Gastrocnemius medialis (tissue), 4 donors: ENCODE data around the gene PAX5. TPM values are rescaled to one million over a fixed set of nuclear protein-coding genes. Genes with fewer than 3 reads are reported as not detected.

Experiments used
- ATAC-seq, 2 donors: fragments of 150-250 bp; one replicate each; pipeline ENCODE4 v1.9.1; 2016
- DNase-seq, 2 donors: peaks; one replicate each; pipeline ENCODE4 v3.0.0-alpha.2; 2019
- H3K27ac ChIP-seq, 4 donors: fragments of 200-600 bp; sonication (generic); 1 replicate in 1 of 4; 2 replicates in 3 of 4; pipeline ENCODE4 v1.5.1; 2016 to 2018; ENCODE audit warnings: mild to moderate bottlenecking in 2 of 4, moderate library complexity in 1 of 4
- H3K27me3 ChIP-seq, 3 donors: fragments of 200-600 bp; sonication (generic) in 2 of 3; 1 replicate in 1 of 3; 2 replicates in 2 of 3; pipeline versions ENCODE4 v1.5.1 to v1.6.0; 2016 to 2019; ENCODE audit warnings: mild to moderate bottlenecking in 1 of 3, moderate library complexity in 1 of 3
- H3K36me3 ChIP-seq, 2 donors: fragments of 200-600 bp; sonication (generic) in 1 of 2; one replicate each; pipeline ENCODE4 v1.5.1; 2017 to 2018
- H3K4me1 ChIP-seq, 2 donors: fragments of 200-600 bp; sonication (generic) in 1 of 2; one replicate each; pipeline ENCODE4 v1.5.1; 2016 to 2017; ENCODE audit warnings: mild to moderate bottlenecking in 2 of 2
- H3K4me3 ChIP-seq, 4 donors: fragments of 200-600 bp; sonication (generic) in 3 of 4; 1 replicate in 1 of 4; 2 replicates in 3 of 4; pipeline ENCODE4 v1.5.1; 2016 to 2019; ENCODE audit warnings: mild to moderate bottlenecking in 2 of 4
- H3K9me3 ChIP-seq, 3 donors: fragments of 200-600 bp; sonication (generic) in 2 of 3; 1 replicate in 1 of 3; 2 replicates in 2 of 3; pipeline ENCODE4 v1.5.1; 2016 to 2019
- POLR2A ChIP-seq, 2 donors: fragments of 450-650 bp; IDR thresholded peaks; one replicate each; pipeline ENCODE4 v1.6.1; 2017; ENCODE audit warnings: antibody characterized with exemption in 2 of 2, mild to moderate bottlenecking in 2 of 2, moderate library complexity in 2 of 2
- in situ Hi-C, 4 donors: fragments of 200-750 bp; cut with MboI; loops; one replicate each; pipeline versions ENCODE4 v1.15.0 to v1.8.0; 2017; ENCODE audit warnings: low sequenced_read_pairs in 4 of 4
- intact Hi-C: fragments of 100-400 bp; cut with DNase I; formaldehyde crosslinking; loops from one replicate; pipeline ENCODE4 v1.15.1; 2023; ENCODE audit warnings: low total_unique reads
- total RNA-seq, 4 donors: library from RNA; depleted of rRNA; stranded (reverse); fragments of >200 nt; gene quantifications; one replicate each; pipeline versions ENCODE4 v1.1.0 to v1.2.3, GENCODE V29; 2016
- TF ChIP-seq, protein P1 (sequence below), 5 experiments: fragments of 450-650 bp in 3 of 5; fragments of 200-600 bp in 2 of 5; sonication (generic) in 2 of 5; IDR thresholded peaks in 4 of 5; conservative IDR thresholded peaks in 1 of 5; 1 replicate in 4 of 5; 2 replicates in 1 of 5; pipeline ENCODE4 v1.5.1; 2016 to 2019; ENCODE audit warnings: antibody characterized with exemption in 5 of 5, mild to moderate bottlenecking in 3 of 5, moderate library complexity in 3 of 5

Gene PAX5
- total RNA-seq, 4 donors from 2014 or later = 0.19 TPM; not detected in 3

DNA sequence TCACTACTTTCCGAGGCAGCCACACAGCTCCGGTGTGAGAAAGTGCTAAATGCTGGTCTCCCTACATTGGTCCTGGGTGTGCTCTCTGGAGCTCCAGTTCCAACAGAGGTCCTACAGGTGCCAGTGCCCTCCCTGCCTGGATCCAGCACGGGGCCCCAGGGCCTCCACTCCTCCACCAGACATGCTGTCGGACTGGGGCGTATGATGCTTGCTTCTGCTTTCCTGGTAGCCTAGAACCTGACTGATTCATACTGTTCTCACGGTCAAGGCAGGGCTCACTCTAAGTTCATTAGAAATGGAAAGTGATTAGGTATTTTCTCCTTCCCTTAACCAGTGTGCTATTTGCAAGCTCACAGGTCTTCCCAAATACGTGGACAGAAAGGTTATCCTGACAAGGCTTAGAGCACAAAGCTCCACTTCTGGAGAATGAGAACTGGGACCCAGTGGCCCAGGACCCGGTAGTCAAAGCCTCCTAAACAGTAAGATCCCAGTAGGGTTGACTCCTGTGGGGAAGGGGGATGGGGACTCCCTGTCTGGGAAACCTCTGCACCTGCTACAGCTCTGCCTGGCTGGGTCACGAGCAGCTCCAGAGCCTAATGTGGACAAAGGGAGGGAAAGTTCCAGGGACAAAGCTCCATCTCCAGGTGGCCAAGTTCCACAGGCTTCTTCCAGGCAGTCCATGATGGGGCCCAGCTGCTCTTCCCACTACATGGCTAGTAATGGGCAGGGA, 98.1 kb downstream of the PAX5 start:
- intact Hi-C loops (no loop called here), in situ Hi-C loops (no loop called here)
- TF ChIP-seq, protein P1, sequence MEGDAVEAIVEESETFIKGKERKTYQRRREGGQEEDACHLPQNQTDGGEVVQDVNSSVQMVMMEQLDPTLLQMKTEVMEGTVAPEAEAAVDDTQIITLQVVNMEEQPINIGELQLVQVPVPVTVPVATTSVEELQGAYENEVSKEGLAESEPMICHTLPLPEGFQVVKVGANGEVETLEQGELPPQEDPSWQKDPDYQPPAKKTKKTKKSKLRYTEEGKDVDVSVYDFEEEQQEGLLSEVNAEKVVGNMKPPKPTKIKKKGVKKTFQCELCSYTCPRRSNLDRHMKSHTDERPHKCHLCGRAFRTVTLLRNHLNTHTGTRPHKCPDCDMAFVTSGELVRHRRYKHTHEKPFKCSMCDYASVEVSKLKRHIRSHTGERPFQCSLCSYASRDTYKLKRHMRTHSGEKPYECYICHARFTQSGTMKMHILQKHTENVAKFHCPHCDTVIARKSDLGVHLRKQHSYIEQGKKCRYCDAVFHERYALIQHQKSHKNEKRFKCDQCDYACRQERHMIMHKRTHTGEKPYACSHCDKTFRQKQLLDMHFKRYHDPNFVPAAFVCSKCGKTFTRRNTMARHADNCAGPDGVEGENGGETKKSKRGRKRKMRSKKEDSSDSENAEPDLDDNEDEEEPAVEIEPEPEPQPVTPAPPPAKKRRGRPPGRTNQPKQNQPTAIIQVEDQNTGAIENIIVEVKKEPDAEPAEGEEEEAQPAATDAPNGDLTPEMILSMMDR (IDR thresholded peaks at IDR 0.05 in 4 of 5, conservative IDR thresholded peaks at IDR 0.05 in 1 of 5) = no peak
- TF ChIP-seq POLR2A (IDR thresholded peaks at IDR 0.05) = no peak
- Histone ChIP-seq H3K4me3 (no peak overlapping the region), H3K4me1 (no peaks in the 10 kb centered on the region), H3K36me3 (no peaks in the 10 kb centered on the region), H3K9me3 (no peaks in the 10 kb centered on the region), H3K27me3 (peaks cover 0 to 4% (median 0%) of the 10 kb centered on the region in 3 donors), H3K27ac (no peak overlapping the region)
- ATAC-seq = no peak
- DNase-seq = no peak

GRCh38 chr9:36935332-36935731, 98.7 kb downstream of the PAX5 start:
- Histone ChIP-seq H3K36me3 (no peaks in the 10 kb centered on the region), H3K9me3 (no peaks in the 10 kb centered on the region), H3K4me3 (no peak overlapping the region), H3K27ac (no peak overlapping the region), H3K4me1 (no peaks in the 10 kb centered on the region), H3K27me3 (peaks cover 0 to 4% (median 0%) of the 10 kb centered on the region in 3 donors)
- ATAC-seq (no peak), DNase-seq (no peak)
- in situ Hi-C loops (no loop called here), intact Hi-C loops (no loop called here)
- no peak for TF ChIP-seq POLR2A (IDR thresholded peaks at IDR 0.05)
- TF ChIP-seq, protein P1 (IDR thresholded peaks at IDR 0.05 in 4 of 5, conservative IDR thresholded peaks at IDR 0.05 in 1 of 5) = no peak

DNA sequence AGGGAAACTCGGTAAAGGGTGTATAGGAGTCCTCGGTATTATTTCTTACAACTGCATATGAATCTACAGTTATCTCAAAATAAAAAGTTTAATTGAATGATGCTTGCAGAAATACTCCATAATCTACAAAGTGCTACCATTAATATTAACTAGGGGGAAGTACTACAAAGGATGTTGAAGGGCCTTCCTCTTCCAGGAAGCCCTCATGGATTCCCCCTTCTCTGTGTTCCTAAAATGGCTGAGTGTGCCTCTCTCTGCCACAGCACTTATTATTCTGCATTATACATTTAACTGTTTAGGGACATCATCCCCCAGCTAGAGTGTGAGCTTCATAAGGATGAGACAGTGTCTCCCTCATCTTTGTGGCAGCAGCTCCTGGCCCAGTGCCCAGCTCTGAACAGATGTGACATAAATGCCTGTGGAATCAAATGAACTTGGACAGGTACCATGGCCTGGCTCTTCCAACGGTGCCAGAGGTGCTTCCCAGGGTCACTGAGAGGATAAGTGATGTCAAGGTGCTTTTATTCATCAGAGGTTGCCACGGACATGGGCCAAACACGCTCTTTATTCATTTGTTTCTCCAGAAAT, 99.5 kb downstream of the PAX5 start:
- ATAC-seq = no peak
- no peak for DNase-seq
- Histone ChIP-seq H3K9me3 (no peaks in the 10 kb centered on the region), H3K27me3 (peaks cover 0 to 4% (median 0%) of the 10 kb centered on the region in 3 donors), H3K4me3 (no peak overlapping the region), H3K36me3 (no peaks in the 10 kb centered on the region), H3K4me1 (no peaks in the 10 kb centered on the region), H3K27ac (no peak overlapping the region)
- in situ Hi-C loops = no loop called here
- intact Hi-C loops = no loop called here
- TF ChIP-seq POLR2A (IDR thresholded peaks at IDR 0.05) = no peak
- TF ChIP-seq, protein P1 (IDR thresholded peaks at IDR 0.05 in 4 of 5, conservative IDR thresholded peaks at IDR 0.05 in 1 of 5) = no peak

- Histone ChIP-seq H3K9me3 (no peaks in the 10 kb centered on the region), H3K36me3 (no peaks in the 10 kb centered on the region), H3K27ac (no peak overlapping the region), H3K4me3 (no peak overlapping the region), H3K4me1 (no peaks in the 10 kb centered on the region), H3K27me3 (no peaks in the 10 kb centered on the region)
- ATAC-seq (no peak), DNase-seq (no peak)
- no peak for TF ChIP-seq POLR2A (IDR thresholded peaks at IDR 0.05)
- TF ChIP-seq, protein P1 (IDR thresholded peaks at IDR 0.05 in 4 of 5, conservative IDR thresholded peaks at IDR 0.05 in 1 of 5) = no peak
- intact Hi-C loops = no loop called here
- in situ Hi-C loops = no loop called here
Measured at GRCh38 chr9:36933676-36934215, 100.3 kb downstream of the PAX5 start.
